22Rv1 (cell line): ENCODE measurements around the gene CA11.

Source experiments
- CTCF ChIP-seq: fragments of 450-650 bp; IDR thresholded peaks from 2 replicates; pipeline ENCODE4 v1.5.1; 2017; ENCODE audit warnings: mild to moderate bottlenecking
- ZFX ChIP-seq: fragments of 450-650 bp; IDR thresholded peaks from 2 replicates; pipeline ENCODE4 v1.6.1; 2017; ENCODE audit warnings: antibody characterized with exemption, borderline replicate concordance

DNA sequence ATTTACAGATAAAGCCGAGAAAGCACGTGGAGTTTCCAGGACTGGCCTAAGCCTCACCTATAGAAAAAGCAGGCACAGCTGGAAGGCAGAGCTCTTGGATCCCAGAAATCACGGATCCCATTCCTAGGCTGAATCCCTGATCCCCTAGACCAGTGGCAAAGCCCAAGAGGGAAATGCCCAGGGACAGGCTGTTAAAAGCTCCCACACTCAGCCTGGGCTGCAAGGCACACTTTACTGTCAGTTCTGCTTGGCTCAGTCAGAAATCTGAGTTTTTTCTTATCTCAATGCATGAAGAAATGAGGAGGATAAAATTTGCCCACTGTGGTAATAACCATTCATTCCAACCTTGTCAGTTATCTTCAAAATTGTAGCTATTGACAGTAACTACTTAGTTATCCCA, 41.8 kb upstream of the CA11 start:
- TF ChIP-seq CTCF (no peak), ZFX (no peak)
